HG02884 (cell line): ENCODE measurements around the gene WRAP73.
"Not testable (repeated sequence)": the region's sequence is repeated elsewhere in the genome, so short reads cannot be mapped to it uniquely, and the experiment has no call there.

Source experiments
- ATAC-seq: cut with Tn5 transposase; IDR thresholded peaks from one replicate; pipeline ENCODE4 v1.9.1; 2021; ENCODE audit warnings: mild to moderate bottlenecking, moderate library complexity; ENCODE audit not compliant: unreplicated experiment

Gene WRAP73

GRCh38 chr1:3601743-3602142, 48.2 kb downstream of the WRAP73 start:
- ATAC-seq: no peak

GRCh38 chr1:3600354-3600753, 49.5 kb downstream of the WRAP73 start:
- ATAC-seq: no peak

GRCh38 chr1:3599816-3600215, 50.1 kb downstream of the WRAP73 start:
- ATAC-seq: no peak

- ATAC-seq: no peak
These were observed 50.6 kb downstream of the WRAP73 start for GRCh38 chr1:3599286-3599811.

- ATAC-seq: no peak
These were observed 51.2 kb downstream of the WRAP73 start for GRCh38 chr1:3598522-3599285.

GRCh38 chr1:3598051-3598491, 51.8 kb downstream of the WRAP73 start:
- ATAC-seq: no peak

GRCh38 chr1:3597599-3597964, 52.3 kb downstream of the WRAP73 start:
- no peak for ATAC-seq

- no peak for ATAC-seq
These were observed 53.0 kb downstream of the WRAP73 start for GRCh38 chr1:3596663-3597598.

GRCh38 chr1:3595949-3596348, 54.0 kb downstream of the WRAP73 start:
- ATAC-seq: no peak

GRCh38 chr1:3594706-3595377, 55.1 kb downstream of the WRAP73 start:
- no peak for ATAC-seq

- ATAC-seq: no peak
These were observed 56.2 kb downstream of the WRAP73 start for GRCh38 chr1:3593745-3594144.

- ATAC-seq: no peak
These were observed 56.6 kb downstream of the WRAP73 start for GRCh38 chr1:3593334-3593733.

- ATAC-seq: no peak
These were observed 58.7 kb downstream of the WRAP73 start for GRCh38 chr1:3590951-3591865.

- ATAC-seq: no peak
These were observed 59.7 kb downstream of the WRAP73 start for GRCh38 chr1:3590139-3590763.

- ATAC-seq: no peak
These were observed 61.5 kb downstream of the WRAP73 start for GRCh38 chr1:3588395-3588794.

GRCh38 chr1:3586986-3587759, 62.7 kb downstream of the WRAP73 start:
- ATAC-seq: no peak

GRCh38 chr1:3585940-3586568, 63.8 kb downstream of the WRAP73 start:
- no peak for ATAC-seq

GRCh38 chr1:3585353-3585868, 64.5 kb downstream of the WRAP73 start:
- not testable (repeated sequence) for ATAC-seq
